Measurements from ENCODE around the gene SHB.

Gene SHB

GRCh38 chr9:38003946-38004808 is 64.8 kb downstream of the SHB start:
- DNase-seq, result no peak

DNA sequence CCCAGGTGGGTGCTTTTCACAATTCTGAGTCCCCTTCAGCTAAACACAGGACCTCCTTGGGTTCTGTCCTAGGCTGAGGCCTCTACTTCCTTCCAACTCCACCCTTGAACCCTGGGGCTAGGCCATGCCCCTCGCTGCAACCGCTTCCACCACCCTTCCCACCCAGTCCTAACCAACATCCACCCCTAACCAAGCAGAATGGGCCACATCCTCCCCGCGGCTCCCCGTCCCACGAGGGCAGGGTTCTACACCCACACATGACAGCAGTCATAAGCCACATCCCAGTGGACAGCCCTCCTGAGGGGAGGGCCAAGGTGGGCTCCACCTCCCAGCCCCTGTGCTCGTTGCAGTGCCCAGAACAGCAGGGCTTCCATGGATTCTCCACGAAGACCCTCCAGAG is 65.8 kb downstream of the SHB start:
- no peak for DNase-seq

GRCh38 chr9:38001430-38001829 is 67.6 kb downstream of the SHB start:
- DNase-seq, result no peak

- DNase-seq, result no peak
Measured at GRCh38 chr9:38000735-38001134, 68.3 kb downstream of the SHB start.

- no peak for DNase-seq
Measured at GRCh38 chr9:38000332-38000731, 68.7 kb downstream of the SHB start.

- DNase-seq, result no peak
Measured at GRCh38 chr9:37999588-38000189, 69.3 kb downstream of the SHB start.

GRCh38 chr9:37998881-37999587 is 70.0 kb downstream of the SHB start:
- no peak for DNase-seq

DNA sequence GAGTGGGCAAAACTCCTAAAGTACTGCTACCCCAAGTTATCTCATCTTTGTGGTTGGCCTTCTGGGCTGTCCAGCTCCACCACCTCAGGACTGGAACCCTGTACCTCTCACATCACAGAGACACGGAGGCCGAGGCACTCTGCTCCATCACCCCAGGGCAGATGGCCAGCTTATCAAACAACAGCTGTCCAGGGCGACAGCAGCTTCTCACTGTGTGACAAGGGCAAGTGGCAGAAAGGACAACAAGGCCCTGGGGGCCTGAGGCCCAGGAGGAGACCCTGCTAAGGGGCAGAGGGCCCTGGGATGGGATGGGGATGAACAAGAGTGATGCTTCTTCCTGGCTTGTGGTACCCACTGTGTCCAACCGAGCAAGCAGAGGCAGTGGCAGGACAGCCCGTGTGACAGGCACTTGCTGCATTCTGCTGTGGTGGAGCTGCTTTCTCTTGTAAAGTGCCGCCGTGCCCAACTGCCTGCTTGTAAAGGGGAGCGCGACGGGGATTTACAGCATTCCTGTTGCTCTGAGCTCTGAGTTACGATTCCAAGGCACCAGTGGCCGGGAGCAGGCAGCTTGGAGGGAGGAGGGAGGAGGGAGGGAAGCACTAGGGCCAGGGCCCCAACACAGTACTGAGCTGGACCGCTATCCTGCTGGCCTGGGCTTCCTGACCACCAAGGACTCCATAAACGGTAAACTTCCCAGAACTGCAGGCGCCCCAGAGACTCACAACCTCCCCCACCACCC is 71.2 kb downstream of the SHB start:
- DNase-seq, result peak; percentile 17

- DNase-seq, result no peak
Measured at GRCh38 chr9:37996819-37997217, 72.2 kb downstream of the SHB start.

DNA sequence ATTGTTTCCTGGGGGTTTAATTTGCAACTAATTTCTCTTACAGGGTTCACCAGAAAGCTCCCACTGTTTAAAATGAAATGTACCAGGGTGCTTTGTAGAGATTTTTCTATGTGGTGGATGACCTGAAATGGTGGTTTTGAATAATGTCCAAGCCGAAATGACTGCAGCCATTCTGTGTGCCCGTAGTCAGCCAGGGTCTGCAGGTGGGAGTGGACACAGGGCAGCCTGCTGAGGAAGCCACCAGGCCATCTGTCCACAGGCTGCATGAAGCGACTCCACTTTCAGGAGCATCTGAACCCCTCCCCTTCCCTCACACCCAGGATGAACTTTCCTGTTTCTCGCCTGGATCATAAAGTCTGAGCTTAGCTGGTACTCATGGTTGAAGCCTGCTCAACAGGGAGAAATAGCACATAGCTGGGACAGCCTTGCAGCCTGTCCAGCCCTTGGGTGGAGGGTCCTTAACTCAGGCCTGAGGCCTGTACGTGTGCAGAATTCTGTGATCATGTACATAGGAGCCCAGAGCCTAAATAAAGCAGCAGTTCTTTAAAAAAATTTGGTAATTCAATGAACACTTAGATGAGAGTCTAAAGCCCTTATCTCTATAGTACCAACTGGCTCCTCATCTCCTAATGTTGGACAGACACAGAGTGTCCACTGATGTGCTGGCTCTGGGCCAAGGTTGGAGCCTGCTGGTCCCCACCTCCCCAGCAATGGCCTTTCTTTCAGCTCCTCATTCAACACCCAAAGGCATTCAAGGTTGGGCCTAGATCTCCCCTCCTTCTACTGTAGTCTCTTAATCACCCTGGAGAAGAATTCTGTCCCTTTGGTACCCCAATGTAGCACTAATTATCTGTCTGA is 72.8 kb downstream of the SHB start:
- no peak for DNase-seq

DNA sequence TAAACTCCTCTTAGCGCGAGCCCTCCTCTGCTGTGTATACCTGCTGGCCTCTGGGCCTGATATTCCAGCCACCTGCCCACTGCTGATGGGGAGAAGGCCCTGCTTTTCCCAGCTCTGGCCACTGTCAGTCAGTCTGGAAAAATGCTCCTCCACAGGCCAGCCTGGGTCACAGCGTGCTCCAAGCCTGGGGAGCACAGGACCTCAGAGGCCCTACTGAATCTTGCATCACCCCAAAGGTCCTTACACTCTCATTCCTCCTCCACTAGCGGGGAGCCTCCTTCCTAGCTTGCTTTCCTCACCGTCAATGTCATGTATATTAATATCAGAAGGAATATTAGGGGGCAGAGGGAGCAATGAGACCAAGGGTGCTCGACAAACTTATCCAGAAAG is 73.7 kb downstream of the SHB start:
- DNase-seq, result no peak

GRCh38 chr9:37994639-37995347 is 74.2 kb downstream of the SHB start:
- peak; percentile 99 for DNase-seq

- DNase-seq, result no peak
Measured at GRCh38 chr9:37992924-37993349, 76.1 kb downstream of the SHB start.

- no peak for DNase-seq
Measured at GRCh38 chr9:37990404-37991015, 78.5 kb downstream of the SHB start.

- no peak for DNase-seq
Measured at GRCh38 chr9:37989701-37990100, 79.3 kb downstream of the SHB start.

DNA sequence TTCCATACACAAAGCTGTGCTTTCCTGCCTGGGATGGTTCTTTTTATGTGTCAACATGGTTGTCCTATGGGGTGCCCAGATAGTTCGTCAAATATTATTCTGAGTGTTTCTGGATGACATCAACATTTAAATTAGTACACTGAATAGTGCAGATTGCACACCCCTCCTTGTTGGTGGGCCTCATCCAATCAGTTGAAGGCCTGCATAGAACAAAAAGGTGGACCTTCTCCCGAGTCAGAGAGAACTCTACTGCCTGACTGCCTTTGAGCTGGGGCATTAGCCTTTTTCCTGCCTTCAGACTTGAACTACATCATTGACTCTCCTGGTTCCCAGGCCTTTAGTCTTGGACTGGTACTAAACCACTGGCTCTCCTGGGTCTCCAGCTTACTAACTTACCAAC is 80.4 kb downstream of the SHB start:
- DNase-seq, result no peak

DNA sequence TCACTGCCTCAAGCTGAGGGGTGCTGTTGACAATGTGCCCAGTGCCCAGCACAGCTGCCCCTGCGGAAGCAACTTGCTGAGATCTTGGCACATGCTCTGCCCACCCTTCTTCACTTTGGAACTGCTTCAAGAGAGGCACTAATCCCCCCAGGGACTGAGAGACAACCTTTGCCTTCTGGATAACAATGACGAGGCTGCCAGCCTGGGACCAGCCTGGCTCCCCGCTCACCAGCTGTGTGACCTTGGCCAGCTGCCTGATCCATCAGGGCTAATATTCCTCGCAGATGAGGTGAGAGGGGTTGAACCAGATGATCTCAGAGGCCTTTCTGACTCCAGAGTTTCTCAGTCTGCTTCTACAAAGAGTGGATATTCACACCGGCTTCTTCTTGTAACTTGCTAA is 81.0 kb downstream of the SHB start:
- DNase-seq, result peak; percentile 79

DNA sequence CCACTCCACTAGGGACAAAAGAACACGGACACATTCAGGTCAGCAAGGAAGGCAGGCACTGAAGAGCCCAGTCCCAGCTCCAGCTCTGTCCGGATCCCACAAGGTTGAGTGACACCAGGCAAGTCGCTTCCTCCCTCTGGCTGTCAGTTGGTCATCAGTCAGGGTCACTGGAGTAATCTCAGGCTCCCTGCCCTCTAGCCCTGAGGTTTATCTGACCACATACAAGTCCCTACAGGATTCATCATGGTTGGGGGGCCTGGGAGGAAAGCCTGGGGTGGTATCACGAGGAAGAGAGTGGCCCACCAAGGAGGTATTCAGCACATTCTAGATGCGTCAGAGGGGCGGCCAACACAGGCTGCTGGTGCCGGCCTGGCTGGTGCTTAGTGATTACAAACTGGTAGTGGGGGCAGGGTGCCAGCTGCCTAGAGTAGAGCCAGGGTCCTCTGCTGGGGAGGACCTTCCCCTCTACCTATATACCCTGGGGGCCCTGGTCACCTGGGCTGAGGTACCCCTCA is 81.5 kb downstream of the SHB start:
- DNase-seq, result peak; percentile 28

- DNase-seq, result no peak
Measured at GRCh38 chr9:37986771-37987258, 82.2 kb downstream of the SHB start.

GRCh38 chr9:37986001-37986400 is 83.0 kb downstream of the SHB start:
- DNase-seq, result no peak
